A673 (cell line): ENCODE results near the gene OSGIN1. TPM values are rescaled to one million over a fixed set of nuclear protein-coding genes. Genes with fewer than 3 reads are reported as not detected.

ENCODE experiments used
- BruUV-seq: library from RNA; stranded (reverse); fragments of 400-500 nt; replicated peaks from 2 replicates; lab custom pipeline; 2021; lab: Mats Ljungman, UMichigan
- CTCF ChIA-PET: fragments of 300-600 bp; sonication (Branson Sonifier 250); formaldehyde crosslinking; loops from one replicate; lab custom pipeline; 2022; ENCODE audit warnings: antibody characterized with exemption; lab: Charles Lee
- POLR2A ChIA-PET: fragments of 300-600 bp; sonication (Branson Sonifier 250); formaldehyde crosslinking; loops from one replicate; lab custom pipeline; 2022; ENCODE audit warnings: antibody characterized with exemption; ENCODE audit not compliant: low non-redundant PET; lab: Charles Lee
- DNase-seq: peaks from one replicate; pipeline ENCODE4 v3.0.0-alpha.2; 2015; ENCODE audit warnings: low spot score
- H3K27ac ChIP-seq: fragments of 200-600 bp; sonication (generic); 2 replicates; pipeline ENCODE4 v1.5.1; 2016; ENCODE audit warnings: mixed run types, low read depth, mild to moderate bottlenecking, mixed read lengths, antibody characterized with exemption, low read length; ENCODE audit not compliant: poor library complexity, severe bottlenecking
- H3K27me3 ChIP-seq: fragments of 200-600 bp; sonication (generic); replicated peaks from 2 replicates; pipeline ENCODE4 v1.6.1; 2017; ENCODE audit warnings: mixed run types, low read depth, mild to moderate bottlenecking, mixed read lengths, antibody characterized with exemption, low read length; ENCODE audit not compliant: insufficient read depth, poor library complexity
- H3K36me3 ChIP-seq: fragments of 200-600 bp; sonication (generic); 2 replicates; pipeline ENCODE4 v1.6.1; 2016; ENCODE audit warnings: mixed run types, mild to moderate bottlenecking, mixed read lengths, antibody characterized with exemption, low read length; ENCODE audit not compliant: insufficient read depth, poor library complexity, severe bottlenecking
- H3K4me1 ChIP-seq: fragments of 200-600 bp; sonication (generic); 2 replicates; pipeline ENCODE4 v1.6.1; 2017; ENCODE audit warnings: mixed run types, mild to moderate bottlenecking, mixed read lengths, antibody characterized with exemption, low read length; ENCODE audit not compliant: insufficient read depth, poor library complexity, severe bottlenecking
- H3K4me3 ChIP-seq: fragments of 200-600 bp; sonication (generic); 2 replicates; pipeline ENCODE4 v1.5.1; 2016; ENCODE audit warnings: low read depth, mixed run types, mild to moderate bottlenecking, mixed read lengths, low read length; ENCODE audit not compliant: poor library complexity, severe bottlenecking
- H3K9me3 ChIP-seq: fragments of 200-600 bp; sonication (generic); 2 replicates; pipeline ENCODE4 v1.6.1; 2016; ENCODE audit warnings: mixed run types, low read depth, mild to moderate bottlenecking, mixed read lengths, antibody characterized with exemption, low read length; ENCODE audit not compliant: poor library complexity, severe bottlenecking
- CTCF ChIP-seq: fragments of 300-800, 200-600 bp; sonication (generic); conservative IDR thresholded peaks from 2 replicates; pipeline ENCODE4 v1.5.1; 2017; ENCODE audit warnings: low read depth, mild to moderate bottlenecking, antibody characterized with exemption, low read length, moderate library complexity, mixed read lengths
- EZH2 ChIP-seq: fragments of 200-600 bp; sonication (generic); IDR thresholded peaks from 2 replicates; pipeline ENCODE4 v1.6.1; 2017; ENCODE audit warnings: borderline replicate concordance, low read depth, mild to moderate bottlenecking, mixed read lengths, antibody characterized with exemption, low read length; ENCODE audit not compliant: poor library complexity, severe bottlenecking
- intact Hi-C: fragments of 100-400 bp; cut with micrococcal nuclease; formaldehyde crosslinking; loops from one replicate; pipeline ENCODE4 v1.10.0; 2022; ENCODE audit not compliant: unreplicated experiment
- total RNA-seq: library from RNA; stranded (reverse); gene quantifications from 2 replicates; pipeline ENCODE4 v1.2.3, GENCODE V29; 2021

Gene OSGIN1
- total RNA-seq, 1 experiment from 2014 or later = 2.4 TPM

GRCh38 chr16:83968306-83968851, 15.3 kb downstream of the OSGIN1 start:
- ChIA-PET POLR2A (no interaction called here), CTCF (no interaction called here)
- TF ChIP-seq CTCF (no peak), EZH2 (no peak)
- H3K9me3 ChIP-seq = no peaks in the 10 kb centered on the region
- H3K4me3 ChIP-seq = peak overlapping the region; percentile 29
- no TSS peak for BruUV-seq
- no peak for DNase-seq
- intact Hi-C loops = loop anchor here (1.0 kb wide), 1 partner anchor 97 kb away; no protein-coding TSS in a partner anchor
- H3K36me3 ChIP-seq = no peaks in the 10 kb centered on the region
- no peak overlapping the region for H3K27ac ChIP-seq
- H3K27me3 ChIP-seq = peaks cover 7% of the 10 kb centered on the region
- no peaks in the 10 kb centered on the region for H3K4me1 ChIP-seq

GRCh38 chr16:83968891-83969649, 16.0 kb downstream of the OSGIN1 start:
- no peaks in the 10 kb centered on the region for H3K4me1 ChIP-seq
- ChIA-PET POLR2A (no interaction called here), CTCF (no interaction called here)
- no TSS peak for BruUV-seq
- no peak for DNase-seq
- H3K9me3 ChIP-seq = no peaks in the 10 kb centered on the region
- H3K36me3 ChIP-seq = no peaks in the 10 kb centered on the region
- intact Hi-C loops = loop anchor here (1.0 kb wide), 1 partner anchor 96 kb away; no protein-coding TSS in a partner anchor
- H3K27me3 ChIP-seq = peaks cover 7% of the 10 kb centered on the region
- H3K27ac ChIP-seq = no peak overlapping the region
- TF ChIP-seq EZH2 = no peak
- no peak for TF ChIP-seq CTCF
- peak overlapping the region; percentile 26 for H3K4me3 ChIP-seq

GRCh38 chr16:83969771-83970429, 16.9 kb downstream of the OSGIN1 start:
- no TSS peak for BruUV-seq
- Histone ChIP-seq H3K27me3 (peaks cover 7% of the 10 kb centered on the region), H3K9me3 (no peaks in the 10 kb centered on the region), H3K27ac (no peak overlapping the region), H3K4me3 (no peak overlapping the region), H3K36me3 (no peaks in the 10 kb centered on the region), H3K4me1 (no peaks in the 10 kb centered on the region)
- intact Hi-C loops = no loop called here
- CTCF ChIA-PET = interaction anchor here (0.6 kb wide), 1 partner anchor 60 kb away, joined by 4 read pairs; no protein-coding TSS in a partner anchor
- TF ChIP-seq CTCF = no peak
- TF ChIP-seq EZH2 = no peak
- POLR2A ChIA-PET = no interaction called here
- DNase-seq = no peak
